Smooth muscle cell (in vitro differentiated cells): ENCODE results near the gene HHAT. TPM values are rescaled to one million over a fixed set of nuclear protein-coding genes. Genes with fewer than 3 reads are reported as not detected.

ENCODE experiments used
- DNase-seq: peaks from one replicate; lab custom pipeline; 2025; ENCODE audit not compliant: unreplicated experiment; lab: John Stamatoyannopoulos, UW
- H2AFZ ChIP-seq: fragments of 200-600 bp; sonication (generic); 2 replicates; pipeline ENCODE4 v1.6.0; 2016; ENCODE audit warnings: antibody characterized with exemption, low read depth, mild to moderate bottlenecking
- H3F3A ChIP-seq: fragments of 200-600 bp; sonication (generic); 2 replicates; pipeline ENCODE4 v1.6.0; 2017; ENCODE audit warnings: antibody characterized with exemption, low read depth
- H3K27ac ChIP-seq: fragments of 200-600 bp; sonication (generic); 2 replicates; pipeline ENCODE4 v1.5.1; 2016; ENCODE audit warnings: low read depth, mild to moderate bottlenecking
- H3K27me3 ChIP-seq: fragments of 200-600 bp; sonication (generic); 2 replicates; pipeline ENCODE4 v1.6.1; 2016; ENCODE audit warnings: low read depth, mild to moderate bottlenecking
- H3K36me3 ChIP-seq: fragments of 200-600 bp; sonication (generic); 2 replicates; pipeline ENCODE4 v1.5.1; 2016; ENCODE audit warnings: low read depth
- H3K4me1 ChIP-seq: fragments of 200-600 bp; sonication (generic); 2 replicates; pipeline ENCODE4 v1.5.1; 2016; ENCODE audit warnings: low read depth
- H3K4me2 ChIP-seq: fragments of 200-600 bp; sonication (generic); 2 replicates; pipeline ENCODE4 v1.6.0; 2016; ENCODE audit warnings: mild to moderate bottlenecking
- H3K4me3 ChIP-seq: fragments of 200-600 bp; sonication (generic); 2 replicates; pipeline ENCODE4 v1.5.1; 2016; ENCODE audit warnings: mild to moderate bottlenecking
- H3K79me2 ChIP-seq: fragments of 200-600 bp; sonication (generic); 2 replicates; pipeline ENCODE4 v1.6.0; 2016; ENCODE audit warnings: low read depth, mild to moderate bottlenecking
- H3K9ac ChIP-seq: fragments of 200-600 bp; sonication (generic); 2 replicates; pipeline ENCODE4 v1.6.0; 2016; ENCODE audit warnings: low read depth
- H3K9me3 ChIP-seq: fragments of 200-600 bp; sonication (generic); replicated peaks from 2 replicates; pipeline ENCODE4 v1.5.1; 2016; ENCODE audit warnings: low read depth
- H4K20me1 ChIP-seq: fragments of 200-600 bp; sonication (generic); 2 replicates; pipeline ENCODE4 v1.6.0; 2016; ENCODE audit warnings: low read depth
- CTCF ChIP-seq: fragments of 200-600 bp; sonication (generic); IDR thresholded peaks from 2 replicates; pipeline ENCODE4 v1.5.1; 2017; ENCODE audit warnings: borderline replicate concordance, mild to moderate bottlenecking, antibody characterized with exemption; ENCODE audit not compliant: insufficient read depth, poor library complexity, severe bottlenecking
- WGBS: methylation state at CpG from one replicate; pipeline ENCODE4 v1.1.7; 2016; ENCODE audit warnings: low lambda C conversion rate; 5-methylcytosine and 5-hydroxymethylcytosine counted together
- polyA plus RNA-seq: library from polyadenylated mRNA; unstranded; fragments of >200 nt; fragmentation: Nextera tagmentation; extraction: Ambion mirVana; gene quantifications from 2 replicates; pipeline ENCODE4 v1.2.1, GENCODE V29; 2016
- total RNA-seq: library from RNA; depleted of rRNA; stranded (reverse); fragments of >200 nt; gene quantifications from 2 replicates; pipeline ENCODE4 v1.2.3, GENCODE V29; 2014

The HHAT gene
- total and polyA plus RNA-seq, 2 experiments from 2014 or later: 4.6 to 9.8 TPM

GRCh38 chr1:210477328-210477924 is 148.7 kb downstream of the HHAT start:
- Histone ChIP-seq H2AFZ (no peak overlapping the region), H3K4me3 (no peak overlapping the region), H3K4me2 (no peak overlapping the region), H3K9ac (no peak overlapping the region), H3K4me1 (no peaks in the 10 kb centered on the region), H3F3A (no peaks in the 10 kb centered on the region), H3K36me3 (no peaks in the 10 kb centered on the region), H3K9me3 (no peaks in the 10 kb centered on the region), H4K20me1 (no peaks in the 10 kb centered on the region), H3K79me2 (no peaks in the 10 kb centered on the region), H3K27me3 (no peaks in the 10 kb centered on the region), H3K27ac (no peak overlapping the region)
- no peak for TF ChIP-seq CTCF
- no peak for DNase-seq
- 69% methylated on average over 5 of the region's 5 CpGs for WGBS

- TF ChIP-seq CTCF: no peak
- H3K27ac ChIP-seq: no peak overlapping the region
- no peak overlapping the region for H2AFZ ChIP-seq
- no peaks in the 10 kb centered on the region for H3K4me1 ChIP-seq
- 88% methylated on average over 5 of the region's 5 CpGs for WGBS
- H3K79me2 ChIP-seq: no peaks in the 10 kb centered on the region
- DNase-seq: no peak
- H3K9me3 ChIP-seq: no peaks in the 10 kb centered on the region
- H3K4me2 ChIP-seq: no peak overlapping the region
- no peaks in the 10 kb centered on the region for H3F3A ChIP-seq
- H3K36me3 ChIP-seq: no peaks in the 10 kb centered on the region
- H3K9ac ChIP-seq: no peak overlapping the region
- no peaks in the 10 kb centered on the region for H3K27me3 ChIP-seq
- no peaks in the 10 kb centered on the region for H4K20me1 ChIP-seq
- H3K4me3 ChIP-seq: no peak overlapping the region
These were observed 150.1 kb downstream of the HHAT start for GRCh38 chr1:210478820-210479219.

- Histone ChIP-seq H2AFZ (no peak overlapping the region), H3K4me3 (no peak overlapping the region), H3K27ac (no peak overlapping the region), H3K4me1 (no peaks in the 10 kb centered on the region), H4K20me1 (no peaks in the 10 kb centered on the region), H3K4me2 (no peak overlapping the region), H3K27me3 (no peaks in the 10 kb centered on the region), H3K36me3 (no peaks in the 10 kb centered on the region), H3K9ac (no peak overlapping the region), H3F3A (no peaks in the 10 kb centered on the region), H3K9me3 (no peaks in the 10 kb centered on the region), H3K79me2 (no peaks in the 10 kb centered on the region)
- no peak for DNase-seq
- 81% methylated on average over 6 of the region's 6 CpGs for WGBS
- TF ChIP-seq CTCF: no peak
These were observed 153.8 kb downstream of the HHAT start for GRCh38 chr1:210482491-210482890.

- Histone ChIP-seq H3K36me3 (no peaks in the 10 kb centered on the region), H3K4me2 (no peak overlapping the region), H4K20me1 (no peaks in the 10 kb centered on the region), H3K9me3 (no peaks in the 10 kb centered on the region), H3K27ac (no peak overlapping the region), H3K79me2 (no peaks in the 10 kb centered on the region), H3K4me3 (no peak overlapping the region), H2AFZ (no peak overlapping the region), H3F3A (no peaks in the 10 kb centered on the region), H3K9ac (no peak overlapping the region), H3K27me3 (no peaks in the 10 kb centered on the region), H3K4me1 (no peaks in the 10 kb centered on the region)
- 60% methylated on average over 3 of the region's 3 CpGs for WGBS
- TF ChIP-seq CTCF: no peak
- no peak for DNase-seq
These were observed 154.4 kb downstream of the HHAT start for GRCh38 chr1:210482945-210483617.
